Smooth muscle cell (in vitro differentiated cells): ENCODE measurements around the gene INPP5E. TPM values are rescaled to one million over a fixed set of nuclear protein-coding genes. Genes with fewer than 3 reads are reported as not detected.

ENCODE experiments used
- DNase-seq: peaks from one replicate; lab custom pipeline; 2025; ENCODE audit not compliant: unreplicated experiment; lab: John Stamatoyannopoulos, UW
- H2AFZ ChIP-seq: fragments of 200-600 bp; sonication (generic); 2 replicates; pipeline ENCODE4 v1.6.0; 2016; ENCODE audit warnings: antibody characterized with exemption, low read depth, mild to moderate bottlenecking
- H3F3A ChIP-seq: fragments of 200-600 bp; sonication (generic); 2 replicates; pipeline ENCODE4 v1.6.0; 2017; ENCODE audit warnings: antibody characterized with exemption, low read depth
- H3K27ac ChIP-seq: fragments of 200-600 bp; sonication (generic); 2 replicates; pipeline ENCODE4 v1.5.1; 2016; ENCODE audit warnings: low read depth, mild to moderate bottlenecking
- H3K27me3 ChIP-seq: fragments of 200-600 bp; sonication (generic); 2 replicates; pipeline ENCODE4 v1.6.1; 2016; ENCODE audit warnings: low read depth, mild to moderate bottlenecking
- H3K36me3 ChIP-seq: fragments of 200-600 bp; sonication (generic); 2 replicates; pipeline ENCODE4 v1.5.1; 2016; ENCODE audit warnings: low read depth
- H3K4me1 ChIP-seq: fragments of 200-600 bp; sonication (generic); 2 replicates; pipeline ENCODE4 v1.5.1; 2016; ENCODE audit warnings: low read depth
- H3K4me2 ChIP-seq: fragments of 200-600 bp; sonication (generic); 2 replicates; pipeline ENCODE4 v1.6.0; 2016; ENCODE audit warnings: mild to moderate bottlenecking
- H3K4me3 ChIP-seq: fragments of 200-600 bp; sonication (generic); 2 replicates; pipeline ENCODE4 v1.5.1; 2016; ENCODE audit warnings: mild to moderate bottlenecking
- H3K79me2 ChIP-seq: fragments of 200-600 bp; sonication (generic); 2 replicates; pipeline ENCODE4 v1.6.0; 2016; ENCODE audit warnings: low read depth, mild to moderate bottlenecking
- H3K9ac ChIP-seq: fragments of 200-600 bp; sonication (generic); 2 replicates; pipeline ENCODE4 v1.6.0; 2016; ENCODE audit warnings: low read depth
- H3K9me3 ChIP-seq: fragments of 200-600 bp; sonication (generic); replicated peaks from 2 replicates; pipeline ENCODE4 v1.5.1; 2016; ENCODE audit warnings: low read depth
- H4K20me1 ChIP-seq: fragments of 200-600 bp; sonication (generic); 2 replicates; pipeline ENCODE4 v1.6.0; 2016; ENCODE audit warnings: low read depth
- CTCF ChIP-seq: fragments of 200-600 bp; sonication (generic); IDR thresholded peaks from 2 replicates; pipeline ENCODE4 v1.5.1; 2017; ENCODE audit warnings: borderline replicate concordance, mild to moderate bottlenecking, antibody characterized with exemption; ENCODE audit not compliant: insufficient read depth, poor library complexity, severe bottlenecking
- WGBS: methylation state at CpG from one replicate; pipeline ENCODE4 v1.1.7; 2016; ENCODE audit warnings: low lambda C conversion rate; 5-methylcytosine and 5-hydroxymethylcytosine counted together
- polyA plus RNA-seq: library from polyadenylated mRNA; unstranded; fragments of >200 nt; fragmentation: Nextera tagmentation; extraction: Ambion mirVana; gene quantifications from 2 replicates; pipeline ENCODE4 v1.2.1, GENCODE V29; 2016
- total RNA-seq: library from RNA; depleted of rRNA; stranded (reverse); fragments of >200 nt; gene quantifications from 2 replicates; pipeline ENCODE4 v1.2.3, GENCODE V29; 2014

The INPP5E gene
- total and polyA plus RNA-seq, 2 experiments from 2014 or later = 2.8 to 7.7 TPM

- H3K27me3 ChIP-seq = no peaks in the 10 kb centered on the region
- H3K4me1 ChIP-seq = no peaks in the 10 kb centered on the region
- WGBS = 97% methylated on average over 34 of the region's 34 CpGs
- H3K79me2 ChIP-seq = peaks cover 96% of the 10 kb centered on the region
- H4K20me1 ChIP-seq = peaks cover 100% of the 10 kb centered on the region
- no peaks in the 10 kb centered on the region for H3F3A ChIP-seq
- no peak overlapping the region for H3K27ac ChIP-seq
- no peak overlapping the region for H3K9ac ChIP-seq
- no peak overlapping the region for H3K4me2 ChIP-seq
- no peak for DNase-seq
- TF ChIP-seq CTCF = no peak
- H3K4me3 ChIP-seq = no peak overlapping the region
- H3K9me3 ChIP-seq = no peaks in the 10 kb centered on the region
- H3K36me3 ChIP-seq = peaks cover 21% of the 10 kb centered on the region
- H2AFZ ChIP-seq = no peak overlapping the region
Observed at GRCh38 chr9:136474974-136475865, 35.6 kb upstream of the INPP5E start.

GRCh38 chr9:136474021-136474640, 34.5 kb upstream of the INPP5E start:
- Histone ChIP-seq H3K9ac (no peak overlapping the region), H3K9me3 (no peaks in the 10 kb centered on the region), H3F3A (no peaks in the 10 kb centered on the region), H3K4me2 (no peak overlapping the region), H2AFZ (no peak overlapping the region), H3K27me3 (no peaks in the 10 kb centered on the region), H3K4me1 (no peaks in the 10 kb centered on the region), H3K36me3 (peaks cover 21% of the 10 kb centered on the region), H4K20me1 (peaks cover 100% of the 10 kb centered on the region), H3K79me2 (peaks cover 96% of the 10 kb centered on the region), H3K4me3 (no peak overlapping the region), H3K27ac (no peak overlapping the region)
- no peak for TF ChIP-seq CTCF
- WGBS = 96% methylated on average over 27 of the region's 27 CpGs
- DNase-seq = no peak

GRCh38 chr9:136473354-136473721, 33.7 kb upstream of the INPP5E start:
- Histone ChIP-seq H3F3A (no peaks in the 10 kb centered on the region), H3K9me3 (no peaks in the 10 kb centered on the region), H3K4me1 (no peaks in the 10 kb centered on the region), H3K4me2 (no peak overlapping the region), H3K27ac (no peak overlapping the region), H3K27me3 (no peaks in the 10 kb centered on the region), H4K20me1 (peaks cover 100% of the 10 kb centered on the region), H3K4me3 (no peak overlapping the region), H3K79me2 (peaks cover 96% of the 10 kb centered on the region), H3K36me3 (peaks cover 21% of the 10 kb centered on the region), H3K9ac (no peak overlapping the region), H2AFZ (no peak overlapping the region)
- DNase-seq = no peak
- no peak for TF ChIP-seq CTCF
- WGBS = 96% methylated on average over 14 of the region's 14 CpGs
